Esophagus muscularis mucosa (tissue), 4 donors: Measurements from ENCODE around the gene COLQ. TPM values are rescaled to one million over a fixed set of nuclear protein-coding genes. Genes with fewer than 3 reads are reported as not detected.

ENCODE experiments used
- DNase-seq: peaks from one replicate; pipeline ENCODE4 v3.0.0-alpha.2; 2017; ENCODE audit errors: extremely low spot score
- H3K27ac ChIP-seq, 4 donors: fragments of 200-600 bp; sonication (generic); replicated peaks in 1 of 4; 1 replicate in 3 of 4; 2 replicates in 1 of 4; pipeline ENCODE4 v1.5.1; 2016 to 2019; ENCODE audit warnings: mild to moderate bottlenecking in 1 of 4
- H3K27me3 ChIP-seq, 4 donors: fragments of 200-600 bp; sonication (generic); one replicate each; pipeline versions ENCODE4 v1.5.1 to v1.6.0; 2016 to 2019
- H3K36me3 ChIP-seq, 4 donors: fragments of 200-600 bp; sonication (generic); one replicate each; pipeline ENCODE4 v1.5.1; 2016 to 2019
- H3K4me1 ChIP-seq, 4 donors: fragments of 200-600 bp; sonication (generic); one replicate each; pipeline ENCODE4 v1.5.1; 2016 to 2019
- H3K4me3 ChIP-seq, 4 donors: fragments of 200-600 bp; sonication (generic); 1 replicate in 2 of 4; 2 replicates in 2 of 4; pipeline ENCODE4 v1.5.1; 2016 to 2019; ENCODE audit warnings: mild to moderate bottlenecking in 4 of 4, moderate library complexity in 1 of 4
- H3K9me3 ChIP-seq, 4 donors: fragments of 200-600 bp; sonication (generic); 1 replicate in 3 of 4; 2 replicates in 1 of 4; pipeline ENCODE4 v1.5.1; 2016 to 2019
- EP300 ChIP-seq: sonication (generic); formaldehyde crosslinking; IDR thresholded peaks from one replicate; pipeline ENCODE4 v1.6.1; 2017; ENCODE audit warnings: antibody characterized with exemption
- POLR2A ChIP-seq: fragments of 450-650 bp; IDR thresholded peaks from one replicate; pipeline ENCODE4 v1.6.1; 2017; ENCODE audit warnings: antibody characterized with exemption, moderate library complexity, mild to moderate bottlenecking, low read depth
- POLR2AphosphoS5 ChIP-seq, 2 donors: sonication (generic); formaldehyde crosslinking; IDR thresholded peaks; one replicate each; pipeline ENCODE4 v1.6.1; 2017; ENCODE audit warnings: antibody characterized with exemption in 2 of 2
- WGBS: methylation state at CpG from one replicate; pipeline ENCODE4 v1.1.5; 2018; 5-methylcytosine and 5-hydroxymethylcytosine counted together
- intact Hi-C: fragments of 100-400 bp; cut with DNase I; formaldehyde crosslinking; loops from one replicate; pipeline ENCODE4 v1.15.1; 2023
- total RNA-seq, 4 donors: library from RNA; depleted of rRNA; stranded (reverse); fragments of >200 nt; gene quantifications; one replicate each; pipeline versions ENCODE4 v1.1.0 to v1.2.1, GENCODE V29; 2016
- TF ChIP-seq, protein P1 (sequence below), 3 experiments: fragments of 200-600 bp in 2 of 3; fragments of 450-650 bp in 1 of 3; sonication (generic) in 2 of 3; IDR thresholded peaks; one replicate each; pipeline ENCODE4 v1.5.1; 2017 to 2019; ENCODE audit warnings: antibody characterized with exemption in 3 of 3, mild to moderate bottlenecking in 2 of 3, moderate library complexity in 1 of 3

The COLQ gene
- total RNA-seq, 4 donors from 2014 or later: 1.2 to 3.1 (median 1.8) TPM

DNA sequence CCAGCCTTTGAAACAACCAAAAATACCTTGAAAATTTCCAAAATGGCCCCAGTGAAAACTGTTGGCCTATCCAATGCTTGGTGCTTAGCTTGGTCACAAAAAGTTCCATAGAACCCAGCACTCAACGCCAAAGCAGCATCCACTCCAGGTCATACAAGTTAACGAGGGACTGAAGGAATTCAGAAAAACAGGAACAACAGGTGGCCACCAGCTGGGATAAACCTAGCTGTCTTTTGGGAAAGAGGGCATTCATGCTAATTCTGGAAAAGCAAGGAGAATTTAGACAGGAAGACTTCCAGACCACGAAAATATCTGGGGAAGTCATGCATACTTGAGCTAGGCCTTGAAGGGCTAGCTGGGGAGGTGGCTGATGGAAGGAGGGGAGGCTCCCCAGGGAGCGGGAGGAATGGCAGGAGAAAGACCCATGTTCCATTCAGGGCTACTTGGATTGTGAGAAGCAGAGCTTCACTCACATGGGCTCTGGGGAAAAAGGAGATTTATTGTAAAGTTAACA lies 28.6 kb downstream of the COLQ start:
- no peak for TF ChIP-seq EP300
- TF ChIP-seq, protein P1, sequence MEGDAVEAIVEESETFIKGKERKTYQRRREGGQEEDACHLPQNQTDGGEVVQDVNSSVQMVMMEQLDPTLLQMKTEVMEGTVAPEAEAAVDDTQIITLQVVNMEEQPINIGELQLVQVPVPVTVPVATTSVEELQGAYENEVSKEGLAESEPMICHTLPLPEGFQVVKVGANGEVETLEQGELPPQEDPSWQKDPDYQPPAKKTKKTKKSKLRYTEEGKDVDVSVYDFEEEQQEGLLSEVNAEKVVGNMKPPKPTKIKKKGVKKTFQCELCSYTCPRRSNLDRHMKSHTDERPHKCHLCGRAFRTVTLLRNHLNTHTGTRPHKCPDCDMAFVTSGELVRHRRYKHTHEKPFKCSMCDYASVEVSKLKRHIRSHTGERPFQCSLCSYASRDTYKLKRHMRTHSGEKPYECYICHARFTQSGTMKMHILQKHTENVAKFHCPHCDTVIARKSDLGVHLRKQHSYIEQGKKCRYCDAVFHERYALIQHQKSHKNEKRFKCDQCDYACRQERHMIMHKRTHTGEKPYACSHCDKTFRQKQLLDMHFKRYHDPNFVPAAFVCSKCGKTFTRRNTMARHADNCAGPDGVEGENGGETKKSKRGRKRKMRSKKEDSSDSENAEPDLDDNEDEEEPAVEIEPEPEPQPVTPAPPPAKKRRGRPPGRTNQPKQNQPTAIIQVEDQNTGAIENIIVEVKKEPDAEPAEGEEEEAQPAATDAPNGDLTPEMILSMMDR (IDR thresholded peaks at IDR 0.05): no peak
- no peak for TF ChIP-seq POLR2A
- no peak for TF ChIP-seq POLR2AphosphoS5 (IDR thresholded peaks at IDR 0.05)
- intact Hi-C loops: no loop called here
- WGBS: 90% methylated on average over 4 of the region's 4 CpGs
- no peak for DNase-seq
- H3K4me3 ChIP-seq: no peak overlapping the region
- peaks cover 20 to 29% (median 21%) of the 10 kb centered on the region in 4 donors for H3K4me1 ChIP-seq
- no peak overlapping the region for H3K27ac ChIP-seq
- H3K9me3 ChIP-seq: no peaks in the 10 kb centered on the region
- peaks cover 0 to 9% (median 1%) of the 10 kb centered on the region in 4 donors for H3K36me3 ChIP-seq
- H3K27me3 ChIP-seq: no peaks in the 10 kb centered on the region

DNA sequence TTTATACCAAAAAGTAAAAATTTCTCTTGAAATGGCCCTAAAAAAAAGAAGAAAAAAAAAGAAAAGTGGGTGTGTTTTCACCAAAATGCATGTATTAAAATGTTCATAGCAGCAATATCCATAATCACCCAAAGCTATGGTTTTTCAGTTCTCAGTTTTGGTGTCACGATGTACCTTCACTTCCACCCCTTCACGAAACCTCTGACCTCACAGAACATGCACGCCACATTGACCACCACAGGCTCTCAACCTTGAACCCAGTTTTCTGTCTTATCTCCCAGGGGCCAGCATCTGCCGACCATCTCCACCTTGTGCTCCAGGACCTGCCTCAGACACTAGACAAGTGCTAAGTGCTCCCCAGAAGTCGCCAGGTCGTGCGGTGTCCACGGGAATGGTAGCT lies 30.4 kb downstream of the COLQ start:
- intact Hi-C loops: no loop called here
- Histone ChIP-seq H3K9me3 (no peaks in the 10 kb centered on the region), H3K27ac (no peak overlapping the region), H3K4me3 (no peak overlapping the region), H3K27me3 (no peaks in the 10 kb centered on the region), H3K36me3 (peaks cover 5 to 27% (median 17%) of the 10 kb centered on the region in 4 donors), H3K4me1 (peaks cover 13 to 22% (median 18%) of the 10 kb centered on the region in 4 donors)
- DNase-seq: no peak
- WGBS: 95% methylated on average over 8 of the region's 8 CpGs
- TF ChIP-seq EP300 (no peak), POLR2A (no peak), POLR2AphosphoS5 (IDR thresholded peaks at IDR 0.05) (no peak)
- TF ChIP-seq, protein P1 (IDR thresholded peaks at IDR 0.05): no peak

DNA sequence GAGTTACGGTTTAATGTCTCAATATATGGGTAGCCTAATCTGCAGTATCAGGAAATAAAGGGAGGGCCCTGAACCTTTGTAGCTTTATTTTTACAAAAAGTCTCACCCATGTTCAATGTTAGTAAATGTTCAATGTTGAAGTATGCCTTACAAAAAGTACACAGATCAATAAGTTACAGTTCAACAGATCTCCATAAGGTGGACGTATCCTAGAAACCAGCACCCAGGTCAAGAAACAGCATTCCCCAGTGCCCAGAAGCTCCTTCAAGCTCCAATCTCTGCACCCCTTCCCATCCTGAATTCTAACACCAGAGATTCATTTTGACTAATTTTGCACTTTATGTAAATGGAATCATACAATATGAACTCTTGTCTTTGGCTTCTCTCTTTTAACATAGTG lies 31.3 kb downstream of the COLQ start:
- no peaks in the 10 kb centered on the region for H3K9me3 ChIP-seq
- H3K36me3 ChIP-seq: peaks cover 5 to 29% (median 17%) of the 10 kb centered on the region in 4 donors
- H3K27ac ChIP-seq: no peak overlapping the region
- peaks cover 6 to 13% (median 9%) of the 10 kb centered on the region in 4 donors for H3K4me1 ChIP-seq
- 100% methylated on average over 2 of the region's 2 CpGs for WGBS
- intact Hi-C loops: no loop called here
- no peak overlapping the region for H3K4me3 ChIP-seq
- no peaks in the 10 kb centered on the region for H3K27me3 ChIP-seq
- DNase-seq: no peak
- TF ChIP-seq POLR2AphosphoS5 (IDR thresholded peaks at IDR 0.05) (no peak), EP300 (no peak), POLR2A (no peak)
- TF ChIP-seq, protein P1 (IDR thresholded peaks at IDR 0.05): no peak

DNA sequence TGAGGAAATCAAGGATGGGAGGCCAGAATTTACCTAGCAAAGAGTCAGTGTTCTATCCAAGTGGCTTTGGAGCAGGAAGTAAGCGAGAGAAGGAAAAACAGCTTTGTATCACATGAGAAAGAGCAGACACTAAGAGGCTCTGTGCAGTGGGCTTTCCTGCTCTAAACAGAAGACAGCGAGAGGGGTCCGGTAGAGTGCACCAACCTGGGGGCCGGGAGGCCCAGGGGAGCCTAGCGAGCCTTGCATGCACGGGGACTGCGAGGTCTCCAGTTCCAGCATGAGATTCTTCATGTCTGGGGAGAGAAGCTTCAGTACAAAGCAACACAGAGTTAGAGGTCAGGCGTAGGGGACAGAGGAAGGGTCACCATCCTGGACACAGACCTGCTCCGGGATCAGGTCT lies 33.5 kb downstream of the COLQ start:
- intact Hi-C loops: no loop called here
- no peak for DNase-seq
- 92% methylated on average over 9 of the region's 9 CpGs for WGBS
- TF ChIP-seq POLR2AphosphoS5 (IDR thresholded peaks at IDR 0.05) (no peak), POLR2A (no peak), EP300 (no peak)
- TF ChIP-seq, protein P1 (IDR thresholded peaks at IDR 0.05): no peak
- H3K9me3 ChIP-seq: no peaks in the 10 kb centered on the region
- H3K4me1 ChIP-seq: no peaks in the 10 kb centered on the region
- no peak overlapping the region for H3K4me3 ChIP-seq
- peaks cover 5 to 29% (median 17%) of the 10 kb centered on the region in 4 donors for H3K36me3 ChIP-seq
- no peak overlapping the region for H3K27ac ChIP-seq
- no peaks in the 10 kb centered on the region for H3K27me3 ChIP-seq

DNA sequence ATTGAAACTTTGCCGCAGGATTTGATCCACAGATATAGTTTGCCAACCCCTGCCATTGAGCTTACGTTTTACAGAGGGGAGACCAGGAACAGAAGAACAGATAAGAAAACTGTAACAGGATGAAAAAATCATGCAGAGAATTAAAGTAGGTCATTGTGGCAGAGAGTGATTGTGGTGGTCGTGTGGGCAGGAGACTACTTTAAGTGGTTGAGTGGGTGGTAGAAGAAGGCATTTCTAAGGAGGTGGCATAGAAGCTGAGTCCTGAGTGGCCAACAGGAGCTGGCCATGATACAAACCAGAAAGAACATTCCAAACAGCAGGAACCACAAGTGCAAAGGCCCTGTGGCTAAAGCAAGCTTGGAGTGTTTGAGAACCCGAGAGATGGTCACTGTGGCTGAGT lies 34.5 kb downstream of the COLQ start:
- 93% methylated on average over 4 of the region's 4 CpGs for WGBS
- Histone ChIP-seq H3K27me3 (no peaks in the 10 kb centered on the region), H3K27ac (no peak overlapping the region), H3K4me3 (no peak overlapping the region), H3K4me1 (no peaks in the 10 kb centered on the region), H3K36me3 (peaks cover 5 to 29% (median 17%) of the 10 kb centered on the region in 4 donors), H3K9me3 (no peaks in the 10 kb centered on the region)
- TF ChIP-seq POLR2A (no peak), EP300 (no peak), POLR2AphosphoS5 (IDR thresholded peaks at IDR 0.05) (no peak)
- TF ChIP-seq, protein P1 (IDR thresholded peaks at IDR 0.05): no peak
- intact Hi-C loops: no loop called here
- DNase-seq: no peak
